HEK293 (cell line): ENCODE measurements around the gene ADAMTS2.

Source experiments
- CTCF ChIA-PET: fragments of 350-600 bp; formaldehyde crosslinking; extraction: SDS; loops from one replicate; lab custom pipeline; 2021; ENCODE audit warnings: antibody characterized with exemption; lab: Yijun Ruan, JAX
- POLR2A ChIA-PET: fragments of 300-600 bp; formaldehyde crosslinking; extraction: SDS; loops from one replicate; lab custom pipeline; 2020; ENCODE audit warnings: antibody characterized with exemption, inconsistent platforms; lab: Yijun Ruan, JAX
- H3K27ac ChIP-seq: fragments of 200-500 bp; sonication (Bioruptor generic); 2 replicates; pipeline ENCODE4 v1.5.1; 2014; ENCODE audit warnings: low read depth, low read length, control low read depth, inconsistent platforms; ENCODE audit errors: extremely low read depth
- H3K36me3 ChIP-seq, 2 experiments: fragments of 200-500 bp in 1 of 2; sonication (Bioruptor generic) in 1 of 2; 1 replicate in 1 of 2; 2 replicates in 1 of 2; pipeline ENCODE4 v1.5.1; 2014 to 2017; ENCODE audit warnings: inconsistent platforms in 2 of 2, low read length in 2 of 2; ENCODE audit not compliant: control insufficient read depth in 2 of 2, insufficient read depth in 1 of 2
- H3K4me1 ChIP-seq: fragments of 200-500 bp; sonication (Bioruptor generic); 2 replicates; pipeline ENCODE4 v1.5.1; 2014; ENCODE audit warnings: mild to moderate bottlenecking, low read length, inconsistent platforms; ENCODE audit not compliant: control insufficient read depth, insufficient read depth
- H3K4me3 ChIP-seq: 2 replicates; pipeline ENCODE4 v1.5.1; 2011; ENCODE audit warnings: low read depth, mild to moderate bottlenecking, control low read depth, low read length, moderate library complexity
- H3K9me3 ChIP-seq: fragments of 200-500 bp; sonication (Bioruptor generic); 2 replicates; pipeline ENCODE4 v1.5.1; 2014; ENCODE audit warnings: low read depth, low read length, inconsistent platforms; ENCODE audit not compliant: control insufficient read depth, insufficient read depth
- GLIS1 ChIP-seq: fragments of 450-650 bp; formaldehyde crosslinking; IDR thresholded peaks from 2 replicates; pipeline ENCODE4 v1.5.1; 2016; ENCODE audit warnings: missing biosample characterization, missing genetic modification characterization
- GLIS2 ChIP-seq: fragments of 450-650 bp; formaldehyde crosslinking; IDR thresholded peaks from 2 replicates; pipeline ENCODE4 v1.5.1; 2016; ENCODE audit warnings: missing biosample characterization, missing genetic modification characterization
- HOXD13 ChIP-seq: sonication (generic); formaldehyde crosslinking; IDR thresholded peaks from 2 replicates; pipeline ENCODE4 v1.8.0; 2022; ENCODE audit warnings: missing genetic modification reagents, borderline replicate concordance
- IKZF3 ChIP-seq: fragments of 450-650 bp; IDR thresholded peaks from 2 replicates; pipeline ENCODE4 v1.5.0; 2018; ENCODE audit warnings: missing biosample characterization, mild to moderate bottlenecking, missing genetic modification characterization, moderate library complexity
- KLF10 ChIP-seq: fragments of 450-650 bp; IDR thresholded peaks from 2 replicates; pipeline ENCODE4 v1.5.1; 2018; ENCODE audit warnings: missing biosample characterization, mild to moderate bottlenecking, missing genetic modification characterization
- KLF17 ChIP-seq: fragments of 450-650 bp; formaldehyde crosslinking; IDR thresholded peaks from 2 replicates; pipeline ENCODE4 v1.5.1; 2016; ENCODE audit warnings: missing biosample characterization, missing genetic modification characterization
- MEIS1 ChIP-seq: sonication (generic); formaldehyde crosslinking; IDR thresholded peaks from 2 replicates; pipeline ENCODE4 v1.8.1; 2022; ENCODE audit warnings: missing genetic modification reagents, mild to moderate bottlenecking, borderline replicate concordance
- SCRT1 ChIP-seq: fragments of 450-650 bp; formaldehyde crosslinking; IDR thresholded peaks from 2 replicates; pipeline ENCODE4 v1.5.1; 2016; ENCODE audit warnings: missing biosample characterization, missing genetic modification characterization, borderline replicate concordance
- SP3 ChIP-seq: fragments of 450-650 bp; formaldehyde crosslinking; IDR thresholded peaks from 2 replicates; pipeline ENCODE4 v1.5.1; 2016; ENCODE audit warnings: missing biosample characterization, missing genetic modification characterization
- YY1 ChIP-seq: fragments of 450-650 bp; formaldehyde crosslinking; IDR thresholded peaks from 2 replicates; pipeline ENCODE4 v1.5.1; 2018; ENCODE audit warnings: missing biosample characterization, missing genetic modification characterization
- ZBTB10 ChIP-seq: fragments of 450-650 bp; formaldehyde crosslinking; IDR thresholded peaks from 2 replicates; pipeline ENCODE4 v1.5.1; 2016; ENCODE audit warnings: missing biosample characterization, missing genetic modification characterization
- ZFP3 ChIP-seq: fragments of 450-650 bp; formaldehyde crosslinking; IDR thresholded peaks from 2 replicates; pipeline ENCODE4 v1.5.1; 2016; ENCODE audit warnings: low read depth, missing biosample characterization, missing genetic modification characterization
- ZIC2 ChIP-seq: fragments of 450-650 bp; formaldehyde crosslinking; IDR thresholded peaks from 2 replicates; pipeline ENCODE4 v1.5.1; 2016; ENCODE audit warnings: missing biosample characterization, missing genetic modification characterization
- ZNF169 ChIP-seq: fragments of 450-650 bp; formaldehyde crosslinking; IDR thresholded peaks from 2 replicates; pipeline ENCODE4 v1.5.1; 2016; ENCODE audit warnings: missing biosample characterization, missing genetic modification characterization
- ZNF274 ChIP-seq, 2 experiments: fragments of 200-500 bp in 1 of 2; fragments of 450-650 bp in 1 of 2; sonication (Bioruptor generic) in 1 of 2; formaldehyde crosslinking in 1 of 2; IDR thresholded peaks; 2 replicates each; pipeline versions ENCODE4 v1.5.1 to v1.6.1; 2014 to 2016; ENCODE audit warnings: borderline replicate concordance in 1 of 2, inconsistent platforms in 1 of 2, low read length in 1 of 2, missing biosample characterization in 1 of 2, missing genetic modification characterization in 1 of 2
- ZNF362 ChIP-seq: fragments of 450-650 bp; formaldehyde crosslinking; IDR thresholded peaks from 2 replicates; pipeline ENCODE4 v1.5.1; 2016; ENCODE audit warnings: missing biosample characterization, missing genetic modification characterization
- ZNF366 ChIP-seq: fragments of 450-650 bp; formaldehyde crosslinking; conservative IDR thresholded peaks from 2 replicates; pipeline ENCODE4 v1.5.1; 2016; ENCODE audit warnings: missing biosample characterization, missing genetic modification characterization
- ZNF548 ChIP-seq: fragments of 450-650 bp; formaldehyde crosslinking; IDR thresholded peaks from 2 replicates; pipeline ENCODE4 v1.5.1; 2016; ENCODE audit warnings: missing biosample characterization, missing genetic modification characterization
- ZNF626 ChIP-seq: fragments of 450-650 bp; sonication (Bioruptor Pico); formaldehyde crosslinking; IDR thresholded peaks from 2 replicates; pipeline ENCODE4 v1.5.1; 2018; ENCODE audit warnings: missing biosample characterization, missing genetic modification characterization, inconsistent platforms
- ZNF658 ChIP-seq: fragments of 450-650 bp; formaldehyde crosslinking; IDR thresholded peaks from 2 replicates; pipeline ENCODE4; 2016; ENCODE audit warnings: missing biosample characterization, missing genetic modification characterization
- ZNF664 ChIP-seq: fragments of 450-650 bp; formaldehyde crosslinking; IDR thresholded peaks from 2 replicates; pipeline ENCODE4 v1.5.1; 2016; ENCODE audit warnings: missing biosample characterization, missing genetic modification characterization
- ZNF747 ChIP-seq: fragments of 450-650 bp; formaldehyde crosslinking; IDR thresholded peaks from 2 replicates; pipeline ENCODE4 v1.5.1; 2016; ENCODE audit warnings: missing biosample characterization, missing genetic modification characterization
- ZNF785 ChIP-seq: fragments of 450-650 bp; formaldehyde crosslinking; IDR thresholded peaks from 2 replicates; pipeline ENCODE4 v1.5.1; 2016; ENCODE audit warnings: missing biosample characterization, missing genetic modification characterization
- ZNF792 ChIP-seq: fragments of 450-650 bp; formaldehyde crosslinking; IDR thresholded peaks from 2 replicates; pipeline ENCODE4 v1.5.1; 2016; ENCODE audit warnings: missing biosample characterization, missing genetic modification characterization
- ZSCAN18 ChIP-seq: fragments of 450-650 bp; formaldehyde crosslinking; IDR thresholded peaks from 2 replicates; pipeline ENCODE4 v1.5.1; 2016; ENCODE audit warnings: missing biosample characterization, missing genetic modification characterization

ADAMTS2 gene

GRCh38 chr5:179241175-179241574 lies 104.1 kb downstream of the ADAMTS2 start:
- CTCF ChIA-PET: no interaction called here
- no peaks in the 10 kb centered on the region for H3K9me3 ChIP-seq
- TF ChIP-seq ZNF785 (no peak), ZFP3 (no peak), IKZF3 (tag by site-specific recombination) (no peak), ZNF658 (tag by site-specific recombination) (no peak), ZNF664 (tag by site-specific recombination) (no peak)

GRCh38 chr5:179240561-179240960 lies 104.7 kb downstream of the ADAMTS2 start:
- no peak overlapping the region for H3K4me3 ChIP-seq
- no peaks in the 10 kb centered on the region for H3K9me3 ChIP-seq
- no peak overlapping the region for H3K27ac ChIP-seq
- no peaks in the 10 kb centered on the region for H3K36me3 ChIP-seq
- TF ChIP-seq ZNF548 (tag by site-specific recombination) (no peak), ZNF169 (tag by site-specific recombination) (no peak), MEIS1 (CRISPR knock-in tag) (no peak), HOXD13 (CRISPR knock-in tag) (no peak), ZIC2 (tag by site-specific recombination) (no peak), GLIS1 (tag by site-specific recombination) (no peak), SCRT1 (tag by site-specific recombination) (no peak), ZNF366 (no peak), ZSCAN18 (tag by site-specific recombination) (no peak), ZNF362 (tag by site-specific recombination) (no peak), KLF17 (no peak), GLIS2 (tag by site-specific recombination) (no peak), KLF10 (no peak), ZNF274 (IDR thresholded peaks at IDR 0.05; ENCODE audit: low read length) (no peak), ZNF274 (tag by site-specific recombination; IDR thresholded peaks at IDR 0.05; ENCODE audit: borderline replicate concordance) (no peak), ZNF792 (tag by site-specific recombination) (no peak), YY1 (tag by site-specific recombination) (no peak), ZNF747 (tag by site-specific recombination) (no peak), ZNF626 (tag by site-specific recombination) (no peak), ZBTB10 (tag by site-specific recombination) (no peak), SP3 (tag by site-specific recombination) (no peak)
- TF ChIP-seq, all 188 proteins: peak for 0
- CTCF ChIA-PET: no interaction called here
- H3K4me1 ChIP-seq: no peaks in the 10 kb centered on the region
- POLR2A ChIA-PET: no interaction called here

More at GRCh38 chr5:179241175-179241574, 104.1 kb downstream of the ADAMTS2 start:
- Histone ChIP-seq H3K36me3 (no peaks in the 10 kb centered on the region), H3K4me1 (no peaks in the 10 kb centered on the region), H3K27ac (no peak overlapping the region), H3K4me3 (no peak overlapping the region)
- POLR2A ChIA-PET: no interaction called here
